ENCODE data around the gene ELFN1. TPM values are rescaled to one million over a fixed set of nuclear protein-coding genes. Genes with fewer than 3 reads are reported as not detected.

Gene ELFN1
- total RNA-seq, 1 donor from 2014 or later = 0.62 TPM

DNA sequence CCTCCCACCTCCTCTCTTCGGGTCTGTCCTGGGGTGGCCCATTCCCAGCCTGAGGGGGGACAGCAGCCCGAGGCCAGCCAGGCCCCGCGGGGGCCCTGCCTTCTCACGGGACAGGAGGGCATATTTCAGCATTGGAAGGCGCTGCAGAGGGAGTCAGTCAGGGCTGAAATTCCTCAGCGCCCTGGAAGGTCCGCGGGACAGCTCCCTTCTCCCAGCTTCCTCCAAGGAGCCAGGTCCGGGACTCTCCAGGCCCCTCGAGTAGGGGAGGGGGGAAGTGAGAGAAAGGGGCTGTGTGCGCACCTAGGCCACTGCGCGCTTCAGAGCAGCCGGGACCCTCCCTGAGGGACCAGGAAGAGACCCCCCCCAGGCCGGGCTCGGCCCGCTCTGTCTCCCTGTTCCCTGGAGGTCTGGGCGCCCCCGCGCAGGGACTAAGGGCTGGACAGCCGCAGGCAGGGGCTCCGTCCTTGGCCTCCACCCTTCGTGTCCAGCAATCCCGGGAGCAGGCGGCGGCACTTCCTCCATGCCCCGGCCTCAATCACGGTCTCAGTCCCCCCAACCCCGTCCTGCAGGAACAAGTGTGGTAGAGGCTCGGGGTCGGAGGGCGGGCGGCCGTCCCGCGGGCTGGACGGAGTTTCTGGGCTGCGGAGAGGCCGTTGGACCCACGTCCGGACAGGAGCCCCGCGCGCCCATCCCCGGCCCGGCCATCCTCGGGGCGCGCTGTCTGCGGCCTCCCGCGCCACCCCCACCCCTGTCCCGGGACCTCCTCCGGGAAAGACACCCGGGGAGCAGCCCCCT is 6.0 kb upstream of the ELFN1 start:
- peaks cover 33% of the 10 kb centered on the region for H3K27me3 Mint-ChIP-seq (ENCODE audit: unreplicated experiment)

DNA sequence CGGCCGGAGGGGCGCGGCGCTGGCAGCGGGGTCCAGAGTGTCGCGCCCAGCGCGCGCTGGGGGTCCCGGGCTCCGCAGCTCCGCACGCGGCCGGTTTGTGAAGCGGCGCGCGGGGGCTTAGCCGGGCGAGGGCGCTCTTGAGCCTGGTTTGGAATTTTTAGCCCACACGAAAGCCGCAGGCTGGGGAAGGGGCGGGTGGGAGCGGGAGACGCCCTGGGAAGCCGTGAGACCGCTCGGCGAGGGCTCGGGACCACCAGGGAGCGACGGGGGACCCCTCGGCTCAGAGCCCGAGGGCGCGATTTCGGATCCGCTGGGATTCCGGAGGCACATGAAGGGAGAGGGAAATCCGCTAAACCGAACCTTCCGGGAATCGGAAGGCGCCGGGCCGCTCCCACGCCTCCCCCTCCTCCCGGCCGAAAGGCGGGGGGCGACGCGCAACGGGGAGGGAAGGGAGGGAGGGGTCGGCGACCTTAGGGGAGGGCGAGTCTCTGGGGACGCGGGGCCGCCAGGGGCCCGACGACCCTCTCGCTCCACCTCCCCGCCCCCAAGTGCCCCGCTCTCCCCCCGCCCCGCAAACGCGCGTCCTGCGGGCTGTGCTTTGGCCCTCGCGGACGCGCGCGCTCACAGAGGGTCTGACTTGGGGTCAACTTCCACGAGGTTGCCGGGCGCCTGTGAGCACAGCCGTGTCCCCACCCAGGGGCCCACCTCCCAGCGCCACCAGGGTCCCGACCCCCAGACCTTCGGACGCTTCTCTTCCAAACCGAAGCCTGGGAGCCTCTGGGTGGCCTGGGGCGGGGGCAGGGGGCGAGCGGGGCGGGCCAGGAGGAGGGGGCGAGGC is 5.1 kb upstream of the ELFN1 start:
- no peak for DNase-seq (ENCODE audit: extremely low spot score, unreplicated experiment)
- no peaks in the 10 kb centered on the region for H3K36me3 Mint-ChIP-seq (ENCODE audit: unreplicated experiment)
- TF ChIP-seq, protein P1, sequence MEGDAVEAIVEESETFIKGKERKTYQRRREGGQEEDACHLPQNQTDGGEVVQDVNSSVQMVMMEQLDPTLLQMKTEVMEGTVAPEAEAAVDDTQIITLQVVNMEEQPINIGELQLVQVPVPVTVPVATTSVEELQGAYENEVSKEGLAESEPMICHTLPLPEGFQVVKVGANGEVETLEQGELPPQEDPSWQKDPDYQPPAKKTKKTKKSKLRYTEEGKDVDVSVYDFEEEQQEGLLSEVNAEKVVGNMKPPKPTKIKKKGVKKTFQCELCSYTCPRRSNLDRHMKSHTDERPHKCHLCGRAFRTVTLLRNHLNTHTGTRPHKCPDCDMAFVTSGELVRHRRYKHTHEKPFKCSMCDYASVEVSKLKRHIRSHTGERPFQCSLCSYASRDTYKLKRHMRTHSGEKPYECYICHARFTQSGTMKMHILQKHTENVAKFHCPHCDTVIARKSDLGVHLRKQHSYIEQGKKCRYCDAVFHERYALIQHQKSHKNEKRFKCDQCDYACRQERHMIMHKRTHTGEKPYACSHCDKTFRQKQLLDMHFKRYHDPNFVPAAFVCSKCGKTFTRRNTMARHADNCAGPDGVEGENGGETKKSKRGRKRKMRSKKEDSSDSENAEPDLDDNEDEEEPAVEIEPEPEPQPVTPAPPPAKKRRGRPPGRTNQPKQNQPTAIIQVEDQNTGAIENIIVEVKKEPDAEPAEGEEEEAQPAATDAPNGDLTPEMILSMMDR (IDR thresholded peaks at IDR 0.05) = peak; percentile 86
- peak overlapping the region; percentile 67 for H3K4me3 Mint-ChIP-seq (ENCODE audit: unreplicated experiment)
- H3K4me1 Mint-ChIP-seq (ENCODE audit: unreplicated experiment) = peaks cover 9% of the 10 kb centered on the region
- H3K27me3 Mint-ChIP-seq (ENCODE audit: unreplicated experiment) = peaks cover 32% of the 10 kb centered on the region
- H3K9me3 Mint-ChIP-seq (ENCODE audit: unreplicated experiment) = no peaks in the 10 kb centered on the region
- no peak overlapping the region for H3K27ac Mint-ChIP-seq (ENCODE audit: unreplicated experiment)

More for the DNA sequence above, 6.0 kb upstream of the ELFN1 start:
- no peak overlapping the region for H3K4me3 Mint-ChIP-seq (ENCODE audit: unreplicated experiment)
- H3K9me3 Mint-ChIP-seq (ENCODE audit: unreplicated experiment) = no peaks in the 10 kb centered on the region
- peaks cover 8% of the 10 kb centered on the region for H3K4me1 Mint-ChIP-seq (ENCODE audit: unreplicated experiment)
- no peaks in the 10 kb centered on the region for H3K36me3 Mint-ChIP-seq (ENCODE audit: unreplicated experiment)
- TF ChIP-seq, protein P1 (IDR thresholded peaks at IDR 0.05) = no peak
- no peak for DNase-seq (ENCODE audit: extremely low spot score, unreplicated experiment)
- H3K27ac Mint-ChIP-seq (ENCODE audit: unreplicated experiment) = no peak overlapping the region

DNA sequence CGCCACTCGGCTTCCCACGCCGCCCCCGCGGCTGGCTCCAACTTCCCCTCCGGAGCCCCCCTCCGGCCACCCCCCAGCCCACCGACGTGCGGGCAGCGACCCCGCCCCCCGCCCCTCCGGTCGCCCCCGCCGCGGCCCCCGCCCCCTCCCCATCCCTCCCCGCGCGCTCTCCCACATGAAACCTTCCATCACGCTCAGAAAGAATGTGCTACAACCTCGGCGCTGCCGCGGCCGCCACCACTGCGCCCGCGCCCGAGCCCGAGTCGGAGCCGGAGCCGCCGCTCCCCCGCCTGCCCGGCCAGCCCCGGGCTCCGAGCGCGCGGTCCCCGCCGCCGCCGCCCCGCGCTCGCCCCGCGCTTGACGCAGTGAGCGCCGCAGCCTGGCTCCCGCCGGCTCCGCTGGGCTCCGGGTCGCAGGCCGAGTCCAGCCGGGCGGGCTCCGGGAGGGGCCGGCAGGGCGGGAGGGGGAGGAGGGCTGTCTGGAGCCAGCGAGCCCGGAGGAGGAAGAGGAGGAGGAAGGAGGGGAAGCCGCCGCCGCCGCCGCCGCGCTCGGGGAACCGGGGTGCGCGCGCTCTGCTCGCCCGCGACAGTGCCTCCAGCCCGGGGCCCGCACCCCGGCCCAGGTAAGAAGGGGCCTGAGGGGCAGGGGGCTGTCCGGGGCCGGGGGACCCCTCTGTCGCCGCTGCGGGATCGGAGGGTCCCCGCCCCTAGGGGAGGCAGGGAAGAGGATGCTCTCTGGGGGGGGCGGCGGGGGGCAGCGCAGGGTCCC is 4.3 kb upstream of the ELFN1 start:
- no peak for DNase-seq (ENCODE audit: extremely low spot score, unreplicated experiment)
- Mint-ChIP-seq H3K4me3 (ENCODE audit: unreplicated experiment) (no peak overlapping the region), H3K27me3 (ENCODE audit: unreplicated experiment) (peaks cover 29% of the 10 kb centered on the region), H3K4me1 (ENCODE audit: unreplicated experiment) (peaks cover 9% of the 10 kb centered on the region), H3K9me3 (ENCODE audit: unreplicated experiment) (no peaks in the 10 kb centered on the region), H3K36me3 (ENCODE audit: unreplicated experiment) (no peaks in the 10 kb centered on the region), H3K27ac (ENCODE audit: unreplicated experiment) (no peak overlapping the region)
- TF ChIP-seq, protein P1 (IDR thresholded peaks at IDR 0.05) = no peak

DNA sequence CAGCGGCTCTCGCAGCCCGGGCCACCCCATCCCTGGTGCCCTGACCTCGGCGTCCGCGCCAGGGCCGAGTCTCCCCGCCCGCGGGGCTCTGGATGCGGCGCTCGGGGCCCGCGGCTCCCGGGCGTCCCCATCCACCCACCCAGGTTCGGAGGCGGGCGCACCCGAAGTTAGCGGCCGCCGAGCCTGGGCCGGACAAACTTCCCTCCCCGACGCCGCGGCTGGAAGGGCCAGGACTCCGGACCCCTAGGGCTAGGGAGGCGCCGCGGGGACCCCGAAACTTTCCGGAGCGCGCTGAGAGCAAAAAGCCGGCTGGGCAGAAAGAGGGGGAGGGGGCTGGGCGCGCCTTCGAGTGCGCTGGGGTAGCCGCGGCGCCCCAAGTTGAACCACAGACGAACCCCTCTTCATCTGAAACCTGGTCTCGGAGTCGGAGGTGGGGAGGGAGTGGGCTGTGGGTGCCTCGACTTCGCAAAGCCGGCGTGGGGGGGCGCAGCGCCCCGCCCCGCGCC is 3.7 kb upstream of the ELFN1 start:
- TF ChIP-seq, protein P1 (IDR thresholded peaks at IDR 0.05) = no peak
- H3K4me3 Mint-ChIP-seq (ENCODE audit: unreplicated experiment) = no peak overlapping the region
- no peaks in the 10 kb centered on the region for H3K9me3 Mint-ChIP-seq (ENCODE audit: unreplicated experiment)
- H3K36me3 Mint-ChIP-seq (ENCODE audit: unreplicated experiment) = no peaks in the 10 kb centered on the region
- peaks cover 11% of the 10 kb centered on the region for H3K4me1 Mint-ChIP-seq (ENCODE audit: unreplicated experiment)
- DNase-seq (ENCODE audit: extremely low spot score, unreplicated experiment) = no peak
- H3K27me3 Mint-ChIP-seq (ENCODE audit: unreplicated experiment) = peaks cover 31% of the 10 kb centered on the region
- H3K27ac Mint-ChIP-seq (ENCODE audit: unreplicated experiment) = no peak overlapping the region

All from osteocyte (in vitro differentiated cells).